ENCODE data around the gene FBL.
"Not testable (repeated sequence)": the region's sequence is repeated elsewhere in the genome, so short reads cannot be mapped to it uniquely, and the experiment has no call there.

Gene FBL

GRCh38 chr19:39875401-39875864, 29.3 kb upstream of the FBL start:
- not testable (repeated sequence) for DNase-seq

GRCh38 chr19:39874404-39874803, 28.2 kb upstream of the FBL start:
- DNase-seq = no peak

DNA sequence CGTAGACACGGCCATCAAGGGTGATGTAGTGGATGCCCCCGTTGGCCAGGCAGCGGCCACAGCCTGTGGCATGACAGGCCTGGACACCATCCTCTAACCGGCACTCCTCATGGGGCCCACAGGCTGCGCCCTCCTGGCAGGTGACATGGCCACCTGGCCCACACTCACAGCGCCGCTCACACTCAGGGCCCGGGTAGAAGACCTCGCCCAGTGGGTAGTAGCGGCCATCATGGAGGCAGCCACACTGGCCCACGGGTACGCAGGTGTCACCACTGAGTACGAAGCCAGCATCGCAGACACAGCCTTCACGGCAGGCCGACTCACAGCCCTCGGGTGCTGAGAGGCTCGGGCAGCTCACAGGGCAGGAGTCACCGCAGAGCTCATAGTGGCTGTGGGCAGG, 27.2 kb upstream of the FBL start:
- DNase-seq = no peak

DNA sequence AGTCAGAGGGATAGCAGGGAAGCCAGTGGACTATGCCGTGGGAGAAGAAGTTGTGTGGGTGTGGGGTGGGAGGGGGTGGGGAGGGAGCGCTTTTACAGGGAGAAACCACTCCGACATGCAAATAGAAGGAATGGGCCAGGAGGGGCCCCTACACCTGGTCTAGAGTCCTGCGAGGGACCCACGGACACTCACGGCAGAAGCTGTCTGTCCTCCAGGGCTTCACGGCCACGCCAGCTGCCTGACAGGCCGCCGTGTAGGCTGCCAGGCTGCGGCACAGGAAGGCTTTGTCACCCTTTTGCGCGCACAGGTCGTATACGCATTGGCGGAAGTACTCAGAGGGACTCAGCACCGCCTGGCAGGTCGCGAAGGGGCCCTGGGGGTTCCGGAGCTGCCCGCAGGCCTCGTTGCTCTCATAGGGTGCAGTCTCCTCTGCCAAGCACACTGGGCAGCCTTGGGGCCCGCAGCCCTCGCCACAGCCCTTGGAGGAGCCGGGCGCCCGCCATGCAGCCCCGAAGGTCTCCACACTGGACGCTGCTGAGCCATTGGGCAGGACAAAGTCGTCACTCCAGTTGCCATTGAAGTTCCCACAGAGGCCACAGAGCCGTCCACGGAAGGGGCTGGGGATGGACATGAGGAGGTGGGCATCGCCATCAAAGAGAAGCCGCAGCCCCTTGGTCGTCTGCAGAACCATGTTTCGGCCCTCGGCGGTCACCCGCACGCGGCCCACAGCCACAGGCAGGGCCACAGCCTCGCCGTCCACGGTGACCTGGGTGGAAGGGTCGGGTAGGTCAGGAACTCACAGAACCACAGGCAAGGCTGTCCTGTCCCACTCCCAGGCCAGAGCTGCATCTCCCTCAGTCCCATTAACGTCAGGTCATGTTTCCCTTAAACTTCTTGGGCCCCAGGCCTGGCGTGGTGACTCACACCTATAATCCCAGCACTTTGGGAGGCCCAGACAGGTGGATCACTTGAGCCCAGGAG, 26.0 kb upstream of the FBL start:
- no peak for DNase-seq

DNA sequence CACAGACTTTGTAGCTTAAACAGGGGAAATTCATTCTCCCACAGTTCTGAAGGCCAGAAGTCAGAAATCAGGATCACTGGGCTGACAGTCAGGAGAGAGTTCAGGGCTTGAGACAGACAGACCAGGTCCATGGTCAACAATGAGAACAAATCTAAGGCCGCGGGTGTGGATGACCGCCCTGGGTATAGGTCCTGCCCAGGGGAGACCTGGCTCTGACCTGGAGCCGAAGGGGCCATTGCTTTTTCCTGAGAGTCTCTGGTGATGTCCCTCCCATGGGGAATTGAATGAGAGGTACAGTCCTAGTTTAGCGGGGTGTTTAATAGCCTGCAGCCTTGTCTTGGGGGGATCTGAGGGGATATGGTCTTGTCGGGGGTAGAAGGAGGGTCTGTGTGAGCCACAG, 25.2 kb upstream of the FBL start:
- DNase-seq = no peak

DNA sequence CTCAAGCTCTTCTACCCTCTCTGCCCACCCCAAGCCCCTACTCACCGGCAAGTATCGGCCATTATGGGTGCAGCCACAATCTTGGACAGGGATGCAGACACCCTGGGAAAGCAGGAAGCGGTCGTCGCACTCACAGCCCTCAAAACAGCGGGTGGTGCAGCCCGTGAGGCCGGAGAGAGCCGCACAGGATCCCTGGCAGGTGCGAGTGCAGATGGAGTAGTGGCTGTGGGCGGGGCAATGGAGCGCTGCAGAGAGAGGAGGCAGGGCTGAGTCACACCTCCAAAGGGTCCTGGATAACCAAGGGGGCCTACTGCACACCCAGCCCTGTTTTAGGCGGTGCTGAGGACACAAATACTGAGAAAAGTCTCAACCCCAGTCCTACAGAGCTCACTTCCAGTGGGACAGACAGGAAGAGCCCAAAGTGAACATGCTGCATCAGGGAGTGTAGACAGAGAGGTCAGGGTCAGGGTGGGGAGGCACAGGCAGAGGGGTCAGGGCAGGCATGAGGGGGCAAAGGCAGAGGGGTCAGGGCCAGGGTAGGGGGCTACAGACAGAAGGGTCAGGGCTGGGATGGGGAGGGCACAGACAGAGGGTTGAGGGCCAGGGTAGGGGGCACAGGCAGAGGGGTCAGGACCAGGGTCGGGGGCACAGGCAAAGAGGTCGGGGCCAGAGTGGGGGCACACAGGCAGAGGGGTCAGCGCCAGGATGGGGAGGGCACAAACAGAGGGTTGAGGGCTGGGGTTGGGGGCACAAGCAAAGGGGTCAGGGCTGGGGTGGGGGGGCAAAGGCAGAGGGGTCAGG, 24.2 kb upstream of the FBL start:
- DNase-seq = no peak

DNA sequence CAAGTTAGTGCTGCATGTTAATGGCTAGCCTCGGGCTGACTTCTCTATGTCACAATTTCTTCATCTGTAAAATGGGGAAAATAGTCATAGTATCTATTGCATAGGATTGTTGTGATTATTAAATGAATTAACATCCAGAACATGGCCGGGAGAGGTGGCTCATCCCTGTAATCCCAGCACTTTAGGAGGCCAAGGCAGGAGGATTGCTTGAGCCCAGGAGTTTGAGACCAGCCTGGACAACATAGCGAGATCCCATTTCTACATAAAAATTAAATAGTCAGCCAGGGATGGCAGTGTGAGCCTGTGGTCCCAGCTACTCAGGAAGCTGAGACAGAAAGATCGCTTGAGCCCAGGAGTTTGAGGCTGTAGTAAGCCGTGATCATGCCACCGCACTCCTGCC, 21.8 kb upstream of the FBL start:
- DNase-seq = no peak

- DNase-seq = no peak
These were observed 21.0 kb upstream of the FBL start for GRCh38 chr19:39867133-39867532.

GRCh38 chr19:39865953-39866352, 19.8 kb upstream of the FBL start:
- no peak for DNase-seq

GRCh38 chr19:39865186-39865585, 19.0 kb upstream of the FBL start:
- DNase-seq = no peak

GRCh38 chr19:39864118-39864517, 17.9 kb upstream of the FBL start:
- DNase-seq = no peak

DNA sequence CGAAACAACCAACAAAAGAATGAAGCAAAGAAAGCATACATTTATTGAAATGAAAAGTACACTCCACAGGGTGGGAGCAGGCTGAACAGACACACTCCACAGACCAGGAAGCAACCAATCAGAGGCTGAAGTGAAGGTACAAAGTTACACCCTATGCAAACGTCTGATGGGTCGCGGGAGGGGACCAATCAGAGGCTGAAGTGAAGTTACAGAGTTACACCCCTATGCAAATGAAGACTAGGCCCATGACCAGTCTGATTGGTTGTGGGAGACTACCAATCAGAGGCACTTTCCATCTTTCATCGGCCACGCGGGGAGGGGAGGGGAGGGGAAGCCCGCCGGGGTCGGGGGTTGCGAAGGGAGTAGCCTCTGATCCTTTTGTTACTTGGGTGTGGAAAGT, 12.4 kb upstream of the FBL start:
- DNase-seq = no peak

GRCh38 chr19:39852882-39853281, 6.7 kb upstream of the FBL start:
- DNase-seq = no peak

DNA sequence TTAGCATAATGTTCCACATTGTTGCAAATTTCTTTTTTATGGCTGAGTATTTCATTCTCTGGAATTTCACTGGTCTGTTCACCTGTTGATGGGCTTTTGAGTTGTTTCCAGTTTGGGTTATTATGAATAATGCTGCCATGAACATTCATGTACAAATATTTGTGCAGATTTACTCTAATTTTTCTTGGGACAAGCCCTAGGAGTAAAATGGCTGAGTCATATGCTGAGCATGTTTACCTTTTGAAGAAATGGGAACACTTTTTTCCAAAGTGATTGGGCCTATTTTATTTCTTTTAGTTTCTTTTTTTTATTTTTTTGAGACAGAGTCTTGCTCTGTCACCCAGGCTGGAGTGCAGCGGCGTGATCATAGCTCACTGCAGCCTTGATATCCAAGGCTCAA, 4.7 kb upstream of the FBL start:
- DNase-seq = no peak

GRCh38 chr19:39848392-39848791, 2.2 kb upstream of the FBL start:
- no peak for DNase-seq

DNA sequence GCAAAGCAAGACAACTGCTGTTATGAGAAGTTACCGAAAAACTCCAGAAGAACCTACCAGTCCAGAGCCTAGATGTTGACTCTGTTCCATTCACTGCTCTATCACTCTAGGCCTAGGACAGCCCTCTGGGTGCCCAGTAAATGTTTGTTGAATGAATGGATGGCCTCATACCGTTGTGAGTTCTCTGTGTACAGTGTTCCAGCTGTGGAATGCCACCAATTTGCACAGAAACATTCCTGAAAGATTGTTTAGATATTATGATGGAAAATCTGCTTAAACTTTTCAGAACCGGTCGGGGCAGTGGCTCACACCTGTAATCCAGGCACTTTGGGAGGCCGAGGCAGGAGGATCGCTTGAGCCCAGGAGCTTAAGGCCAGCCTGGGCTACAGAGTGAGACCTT, 1.3 kb upstream of the FBL start:
- no peak for DNase-seq

DNA sequence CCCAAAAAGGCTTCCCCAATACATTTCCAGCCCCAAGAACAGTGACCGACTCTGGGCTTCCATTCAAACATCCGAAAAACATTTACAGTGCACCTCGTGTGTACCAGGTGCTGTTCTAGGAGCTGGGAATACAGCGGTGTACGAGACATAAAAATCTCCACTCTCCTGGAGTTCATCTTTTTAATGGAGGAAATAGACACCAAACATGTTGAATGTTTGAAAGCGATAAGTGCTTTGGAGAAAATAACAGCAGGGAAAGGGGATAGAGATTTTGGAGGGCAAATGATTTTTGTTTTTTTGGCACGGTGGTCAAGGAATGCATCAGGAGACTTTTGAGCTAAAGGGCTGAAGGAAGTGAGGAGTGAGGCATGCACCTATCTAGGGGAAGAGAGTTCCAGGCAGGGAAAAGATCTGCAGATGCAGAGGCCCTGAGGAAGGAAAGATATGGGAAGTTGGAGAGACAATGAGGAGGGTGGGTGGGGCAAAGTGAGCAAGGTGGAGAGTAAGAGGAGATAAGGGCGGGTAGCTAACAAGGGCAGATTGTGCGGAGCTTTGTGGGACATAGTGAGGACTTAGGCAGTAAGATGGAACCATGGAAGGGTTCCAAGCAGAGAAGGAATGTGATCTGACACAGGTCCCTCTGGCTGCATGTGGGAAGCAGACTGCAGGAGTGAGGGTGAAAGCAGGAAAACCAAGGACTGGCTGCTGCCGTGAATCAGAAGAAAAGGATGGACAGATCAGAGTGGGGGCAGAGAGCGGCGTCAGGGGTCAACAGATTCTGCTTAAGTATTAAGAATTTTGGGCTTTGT, 703 bp upstream of the FBL start:
- no peak for DNase-seq

DNA sequence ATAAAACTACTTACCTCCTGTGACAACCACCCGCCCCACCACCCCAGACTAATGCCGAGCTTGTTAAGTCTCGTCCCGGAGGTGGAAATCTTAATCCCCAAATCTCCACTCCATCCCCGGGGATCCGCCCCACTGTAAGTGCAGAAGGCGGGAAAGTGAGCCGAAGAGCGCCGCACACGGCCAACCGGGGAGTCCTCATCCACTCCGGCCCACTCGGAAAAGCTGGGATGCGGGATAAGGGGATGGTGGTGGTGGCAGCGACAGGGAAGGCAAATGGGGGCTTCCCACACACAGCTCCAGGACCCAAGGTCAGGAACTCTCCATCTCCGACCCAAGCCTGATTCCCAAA, 621 bp downstream of the FBL start:
- DNase-seq = peak; percentile 72

DNA sequence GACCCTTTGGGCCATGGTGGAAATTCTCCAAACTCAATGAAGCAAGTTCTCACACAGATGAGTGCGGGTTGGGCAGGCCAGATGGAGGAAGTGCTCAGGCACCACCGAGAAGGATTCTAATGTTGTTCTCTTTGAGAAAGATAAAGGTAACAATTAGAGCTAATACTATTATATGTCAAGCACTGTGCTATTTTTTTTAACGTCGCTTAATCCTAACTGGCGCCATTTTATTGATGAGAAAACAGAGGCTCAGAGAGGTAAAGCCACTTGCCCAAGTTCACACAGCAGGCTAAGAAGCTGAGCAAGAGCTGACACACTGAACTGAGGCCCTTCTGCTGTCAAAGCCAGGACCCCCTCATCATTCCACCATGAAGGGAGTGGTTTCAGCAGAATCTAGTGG, 1.0 kb downstream of the FBL start:
- DNase-seq = no peak

DNA sequence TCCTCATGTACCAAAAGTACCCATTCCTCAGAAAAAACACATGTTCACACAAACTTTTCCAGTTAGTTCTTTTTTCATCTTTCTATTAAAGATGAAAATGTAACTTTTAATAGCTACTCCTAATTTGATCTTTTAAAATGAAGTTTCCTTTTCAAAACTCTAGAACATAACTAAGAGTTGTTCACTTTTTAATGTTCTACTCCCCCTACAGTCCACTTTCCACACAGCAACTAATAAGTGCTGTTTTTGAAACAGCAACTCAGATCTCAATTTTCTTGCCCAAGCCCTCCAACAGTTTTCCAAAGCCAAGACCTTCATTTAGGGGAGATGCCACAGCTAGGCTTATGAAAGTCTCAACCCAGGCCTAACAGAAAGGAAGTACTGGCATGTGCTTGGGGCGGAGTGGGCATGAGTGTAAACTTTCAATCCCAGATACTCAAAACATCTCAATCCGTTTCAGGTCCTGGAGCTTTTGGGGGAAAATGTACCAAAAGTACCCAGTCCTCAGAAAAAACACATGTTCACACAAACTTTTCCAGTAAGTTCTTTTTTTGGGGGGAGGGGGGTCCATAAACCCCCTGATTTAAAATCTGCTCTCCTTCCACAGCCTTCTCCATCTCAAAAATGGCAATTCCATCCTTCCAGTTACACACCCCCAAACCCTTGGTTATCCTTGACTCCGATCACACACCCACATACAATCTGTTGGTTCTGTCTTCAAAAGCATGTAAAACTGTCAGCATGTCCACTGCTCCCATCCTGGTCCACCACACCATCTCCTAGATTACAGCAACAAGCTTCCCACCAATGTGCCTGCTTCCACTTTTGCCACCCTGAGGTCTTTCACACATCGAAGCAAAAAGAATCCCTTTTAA, 2.0 kb downstream of the FBL start:
- no peak for DNase-seq

GRCh38 chr19:39842693-39843435, 3.3 kb downstream of the FBL start:
- no peak for DNase-seq

Measured in activated CD8-positive, alpha-beta memory T cell treated with anti-CD3 and anti-CD28 coated beads for 24 hours (primary cell).